ENCODE data around the gene DSG1. TPM values are rescaled to one million over a fixed set of nuclear protein-coding genes. Genes with fewer than 3 reads are reported as not detected.
"Not testable (repeated sequence)": the region's sequence is repeated elsewhere in the genome, so short reads cannot be mapped to it uniquely, and the experiment has no call there.

The DSG1 gene
- total RNA-seq (2014; rRNA removed; shearing (Covaris generic)): not detected in 2 replicates

- in situ Hi-C loops (cut with HindIII; ENCODE audit: low sequenced_read_pairs): no loop called here
- DNase-seq (ENCODE audit: low spot score): no peak
Observed at GRCh38 chr18:31317860-31318259, at the start of gene DSG1. Gene DSG1 (plus strand): TSS chr18:31318160. CDS start chr18:31318301, 141 bp downstream.

DNA sequence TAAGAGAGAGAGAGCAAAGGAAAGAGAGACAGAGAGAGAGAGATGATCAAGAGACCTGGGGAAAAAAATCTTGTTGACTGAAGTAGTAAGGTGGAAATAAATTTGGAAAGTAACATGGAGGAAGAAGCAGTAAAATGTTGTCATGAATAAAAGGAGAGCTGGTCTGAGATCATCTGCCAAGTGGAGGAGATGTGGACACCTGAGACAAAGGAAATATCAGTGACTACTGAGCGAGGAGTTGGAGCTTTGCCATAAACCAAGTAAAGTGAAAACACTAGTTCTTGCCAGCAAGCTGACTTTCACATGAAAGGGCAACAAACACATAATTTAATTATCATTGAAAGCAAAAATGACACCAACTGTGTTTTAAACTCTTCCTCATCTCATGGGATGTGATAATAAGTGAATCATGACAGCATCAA lies 49.0 kb upstream of the DSG1 start:
- DNase-seq (ENCODE audit: low spot score): no peak
- in situ Hi-C loops (cut with HindIII; ENCODE audit: low sequenced_read_pairs): no loop called here

DNA sequence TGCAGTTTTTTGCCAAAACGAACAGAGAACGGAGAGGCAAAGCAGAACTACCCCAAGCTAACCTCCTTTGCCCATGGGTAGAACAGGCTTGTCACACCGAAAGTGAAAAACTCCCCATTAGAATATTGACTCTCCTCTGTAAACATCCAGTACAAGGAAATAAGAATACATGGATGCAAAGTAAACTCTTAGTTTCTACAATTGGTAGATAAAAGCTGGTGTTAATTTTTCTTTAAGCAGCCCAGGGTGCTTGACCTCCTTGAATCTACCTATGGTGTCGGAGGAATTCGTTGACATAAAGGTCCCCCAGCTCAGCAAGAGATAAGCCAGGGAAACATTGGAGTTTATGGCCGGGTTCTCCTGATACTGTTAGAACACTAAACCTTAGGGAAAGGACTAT lies 48.4 kb upstream of the DSG1 start:
- DNase-seq (ENCODE audit: low spot score): no peak
- in situ Hi-C loops (cut with HindIII; ENCODE audit: low sequenced_read_pairs): no loop called here

- in situ Hi-C loops (cut with HindIII; ENCODE audit: low sequenced_read_pairs): no loop called here
- no peak for DNase-seq (ENCODE audit: low spot score)
Observed at GRCh38 chr18:31270578-31270977, 47.4 kb upstream of the DSG1 start.

- no peak for DNase-seq (ENCODE audit: low spot score)
- in situ Hi-C loops (cut with HindIII; ENCODE audit: low sequenced_read_pairs): no loop called here
Observed at GRCh38 chr18:31273812-31274527, 44.0 kb upstream of the DSG1 start.

DNA sequence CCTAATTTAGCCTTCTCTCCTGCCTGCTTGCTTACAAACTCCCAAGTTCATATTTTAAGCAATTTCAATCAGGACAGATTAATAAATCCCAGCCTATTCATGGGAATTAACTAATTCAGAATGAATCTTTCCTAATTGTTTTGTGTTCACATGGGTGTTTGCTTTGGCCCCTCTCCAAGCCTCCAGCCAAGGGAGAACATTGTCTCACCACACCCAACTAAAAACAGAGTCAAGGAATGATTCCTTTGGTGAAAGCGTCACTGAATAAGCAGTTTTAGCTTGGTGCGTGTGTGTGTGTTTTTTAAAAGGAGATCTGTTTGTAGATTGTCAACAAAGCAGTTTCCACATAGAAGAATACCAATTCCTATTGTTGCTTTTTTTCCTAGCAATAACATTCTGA lies 43.0 kb upstream of the DSG1 start:
- in situ Hi-C loops (cut with HindIII; ENCODE audit: low sequenced_read_pairs): no loop called here

DNA sequence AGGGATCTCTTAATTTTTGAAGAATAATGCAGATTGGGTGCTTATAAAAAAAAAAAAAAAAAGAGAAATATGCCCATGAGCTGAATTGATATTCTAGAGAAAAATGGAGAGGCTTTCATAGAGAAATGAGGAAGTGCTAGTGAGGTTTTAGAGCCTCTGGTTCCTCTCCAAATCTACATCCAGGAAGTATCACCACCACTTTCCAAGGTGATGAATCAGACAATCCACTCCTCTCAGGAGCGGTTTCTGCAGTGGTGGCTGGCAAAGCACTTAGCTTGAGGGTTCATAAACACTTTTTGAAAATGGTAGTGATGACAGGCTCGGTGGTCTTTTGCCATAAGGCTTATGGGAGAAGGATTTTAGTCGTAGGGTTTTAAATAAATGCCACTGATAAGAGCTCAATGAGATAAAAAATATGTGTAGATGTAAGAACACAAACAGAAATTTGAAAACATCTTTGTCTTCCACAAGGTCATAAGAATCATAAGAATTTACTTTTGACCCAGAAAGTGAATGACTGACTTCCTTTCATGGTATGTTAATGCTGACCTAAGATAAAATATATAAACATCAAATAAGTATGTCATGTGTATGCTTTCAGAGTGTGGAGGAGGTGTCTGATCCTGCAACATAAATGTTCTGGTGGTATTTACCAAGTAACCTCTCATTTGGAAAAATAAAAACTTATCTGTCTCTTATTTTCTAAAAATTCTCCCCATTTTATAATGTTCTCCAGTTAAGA lies 42.1 kb upstream of the DSG1 start:
- in situ Hi-C loops (cut with HindIII; ENCODE audit: low sequenced_read_pairs): no loop called here
- DNase-seq (ENCODE audit: low spot score): no peak

More for the DNA sequence above, 43.0 kb upstream of the DSG1 start:
- DNase-seq (ENCODE audit: low spot score): no peak

DNA sequence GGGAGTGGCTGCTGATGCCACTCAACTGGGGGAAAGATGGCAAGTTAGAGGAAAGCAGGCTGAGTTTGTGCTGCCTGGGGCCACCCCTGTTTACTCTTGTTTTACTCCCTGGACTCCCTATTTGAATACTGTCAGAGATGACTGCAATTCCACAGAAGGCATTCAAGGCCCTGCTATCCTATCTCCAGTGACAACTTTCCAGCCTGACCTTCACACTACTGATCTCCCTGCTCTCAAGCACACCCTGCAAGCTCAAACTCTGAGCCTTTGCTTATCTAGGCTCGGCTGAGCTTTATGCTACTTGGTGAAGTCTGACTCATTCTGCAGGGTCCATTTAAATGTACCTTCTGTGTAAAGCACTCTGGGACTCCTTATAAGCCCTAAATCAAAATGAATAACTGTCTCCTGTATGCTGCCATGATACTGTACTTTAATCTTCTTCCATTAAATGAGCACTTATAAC lies 39.3 kb upstream of the DSG1 start:
- in situ Hi-C loops (cut with HindIII; ENCODE audit: low sequenced_read_pairs): no loop called here
- no peak for DNase-seq (ENCODE audit: low spot score)

GRCh38 chr18:31280502-31280901 lies 37.5 kb upstream of the DSG1 start:
- DNase-seq (ENCODE audit: low spot score): no peak
- in situ Hi-C loops (cut with HindIII; ENCODE audit: low sequenced_read_pairs): no loop called here

DNA sequence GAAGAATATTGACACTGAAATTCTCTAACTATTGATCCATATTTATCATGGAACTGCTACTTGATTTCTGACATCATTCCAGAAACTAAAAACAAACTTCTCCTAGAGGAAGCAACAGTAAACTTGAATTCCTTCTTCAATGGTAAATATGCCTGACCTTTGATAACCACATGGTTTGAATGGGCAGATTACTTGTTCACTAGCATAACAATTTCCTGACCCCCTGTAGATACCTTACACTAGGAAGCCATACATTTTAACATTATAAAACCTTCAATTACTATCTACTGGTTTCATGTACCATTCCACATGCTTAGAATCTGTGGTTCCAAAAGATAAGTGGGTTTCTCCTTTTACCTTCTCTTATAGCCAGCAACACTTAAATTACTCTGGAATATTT lies 36.5 kb upstream of the DSG1 start:
- in situ Hi-C loops (cut with HindIII; ENCODE audit: low sequenced_read_pairs): no loop called here
- no peak for DNase-seq (ENCODE audit: low spot score)

DNA sequence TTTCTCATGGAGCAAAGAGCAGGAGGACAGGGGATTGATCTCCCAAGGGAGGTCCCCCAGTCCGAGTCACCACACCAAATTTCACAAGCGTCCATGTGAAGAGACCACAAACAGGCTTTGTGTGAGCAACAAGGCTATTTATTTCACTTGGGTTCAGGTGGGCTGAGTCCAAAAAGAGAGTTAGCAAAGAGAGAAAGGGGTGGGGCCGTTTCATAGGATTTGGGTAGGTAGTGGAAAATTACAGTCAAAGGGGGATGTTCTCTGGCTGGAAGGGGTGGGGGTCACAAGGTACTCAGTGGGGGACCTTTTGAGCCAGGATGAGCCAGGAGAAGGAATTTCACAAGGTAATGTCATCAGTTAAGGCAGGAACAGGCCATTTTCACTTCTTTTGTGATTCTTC lies 28.5 kb upstream of the DSG1 start:
- in situ Hi-C loops (cut with HindIII; ENCODE audit: low sequenced_read_pairs); DNase-seq (ENCODE audit: low spot score): not testable (repeated sequence)

DNA sequence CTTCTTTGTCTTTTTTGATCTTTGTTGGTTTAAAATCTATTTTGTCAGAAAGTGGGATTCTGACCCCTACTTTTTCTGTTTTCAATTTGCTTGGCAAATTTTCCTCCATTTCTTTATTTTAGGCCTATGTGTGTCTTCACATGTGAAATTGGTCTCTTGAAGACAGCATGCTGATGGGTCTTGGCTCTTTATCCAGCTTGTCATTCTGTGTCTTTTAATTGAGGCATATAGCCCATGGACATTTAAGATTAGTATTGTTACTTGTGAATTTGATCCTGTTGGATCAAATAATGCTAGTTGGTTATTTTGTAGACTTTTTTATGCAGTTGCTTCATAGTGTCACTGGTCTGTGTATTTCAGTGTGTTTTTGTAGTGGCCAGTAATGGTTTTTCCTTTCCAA lies 26.3 kb upstream of the DSG1 start:
- in situ Hi-C loops (cut with HindIII; ENCODE audit: low sequenced_read_pairs): no loop called here
- no peak for DNase-seq (ENCODE audit: low spot score)

- in situ Hi-C loops (cut with HindIII; ENCODE audit: low sequenced_read_pairs): no loop called here
Observed at GRCh38 chr18:31294199-31294747, 23.7 kb upstream of the DSG1 start.

DNA sequence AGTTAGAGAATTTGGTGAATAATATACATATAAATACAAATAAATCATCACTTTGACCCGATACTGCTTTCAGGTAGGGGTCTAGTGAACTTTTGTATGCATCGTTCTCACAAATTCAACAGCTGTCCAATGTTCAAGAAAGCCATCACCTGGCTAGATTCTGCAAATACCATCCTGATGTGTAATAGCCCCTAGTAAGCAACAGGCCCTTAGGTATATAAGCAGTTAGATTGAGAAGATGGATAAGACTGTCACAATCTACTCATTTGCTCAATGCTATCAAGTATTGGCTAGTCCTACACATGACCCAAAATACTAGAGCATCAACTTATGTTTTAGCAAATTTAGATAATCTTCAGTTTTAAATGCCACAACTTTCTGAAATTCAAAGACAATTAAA lies 20.7 kb upstream of the DSG1 start:
- in situ Hi-C loops (cut with HindIII; ENCODE audit: low sequenced_read_pairs): no loop called here
- no peak for DNase-seq (ENCODE audit: low spot score)

More at GRCh38 chr18:31294199-31294747, 23.7 kb upstream of the DSG1 start:
- no peak for DNase-seq (ENCODE audit: low spot score)

GRCh38 chr18:31301201-31301655 lies 16.7 kb upstream of the DSG1 start:
- in situ Hi-C loops (cut with HindIII; ENCODE audit: low sequenced_read_pairs): no loop called here
- DNase-seq (ENCODE audit: low spot score): no peak

GRCh38 chr18:31302991-31303390 lies 15.0 kb upstream of the DSG1 start:
- in situ Hi-C loops (cut with HindIII; ENCODE audit: low sequenced_read_pairs): no loop called here
- no peak for DNase-seq (ENCODE audit: low spot score)

- in situ Hi-C loops (cut with HindIII; ENCODE audit: low sequenced_read_pairs): no loop called here
Observed at GRCh38 chr18:31303771-31304170, 14.2 kb upstream of the DSG1 start.

GRCh38 chr18:31309115-31309514 lies 8.8 kb upstream of the DSG1 start:
- no peak for DNase-seq (ENCODE audit: low spot score)
- in situ Hi-C loops (cut with HindIII; ENCODE audit: low sequenced_read_pairs): no loop called here

More at GRCh38 chr18:31303771-31304170, 14.2 kb upstream of the DSG1 start:
- DNase-seq (ENCODE audit: low spot score): no peak

DNA sequence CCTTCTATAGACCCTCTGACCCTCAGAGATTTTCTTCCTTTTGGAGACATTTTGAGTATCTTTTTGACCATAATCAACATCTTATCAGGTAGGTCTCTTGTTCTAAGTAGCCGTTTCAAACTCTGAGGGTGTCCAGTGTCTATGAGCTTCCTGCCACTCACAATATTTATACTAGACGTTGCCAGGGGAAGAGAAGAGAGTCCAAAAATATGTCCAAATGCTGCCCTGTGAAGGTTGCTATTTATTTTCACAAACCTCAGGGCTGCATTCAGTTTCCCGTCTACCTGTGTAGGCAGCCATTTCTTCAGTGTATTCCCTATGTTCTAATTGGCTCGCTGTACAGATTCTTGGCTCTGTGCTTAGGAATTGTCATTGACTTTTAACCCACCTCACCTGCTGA lies 986 bp upstream of the DSG1 start:
- no peak for DNase-seq (ENCODE audit: low spot score)
- in situ Hi-C loops (cut with HindIII; ENCODE audit: low sequenced_read_pairs): no loop called here

DNA sequence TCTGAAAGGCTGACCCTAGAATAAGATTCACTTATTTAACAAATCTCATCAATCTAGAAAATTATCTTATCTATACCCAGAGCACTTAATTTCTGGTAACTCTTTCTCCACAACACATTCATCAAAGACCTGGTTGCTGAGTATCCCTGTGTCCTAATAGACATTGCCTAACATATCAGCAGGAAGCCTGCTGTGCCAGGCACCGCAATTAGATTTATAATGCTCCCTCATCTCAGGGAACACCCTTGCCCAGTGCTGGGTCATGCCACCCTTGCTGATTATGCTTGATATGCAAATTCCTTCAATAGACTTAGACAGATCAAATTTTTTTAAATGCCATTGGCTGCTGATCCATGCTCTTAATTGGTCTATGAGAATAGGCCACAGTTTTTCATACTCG lies 3.8 kb downstream of the DSG1 start:
- no peak for DNase-seq (ENCODE audit: low spot score)
- in situ Hi-C loops (cut with HindIII; ENCODE audit: low sequenced_read_pairs): no loop called here
